ENCODE results near the gene IPPK.

- no peak for TF ChIP-seq CTCF (IDR thresholded peaks at IDR 0.05; ENCODE audit: borderline replicate concordance, extremely low read depth, low read length, poor library complexity, severe bottlenecking)
- TF ChIP-seq EZH2 (IDR thresholded peaks at IDR 0.05; ENCODE audit: borderline replicate concordance, low read depth, low read length, severe bottlenecking) = no peak
Observed at GRCh38 chr9:92605224-92605623, 64.7 kb downstream of the IPPK start.
